Osteoblast (primary cell): ENCODE measurements around the gene UTS2B. TPM values are rescaled to one million over a fixed set of nuclear protein-coding genes. Genes with fewer than 3 reads are reported as not detected.

Source experiments
- DNase-seq: peaks from one replicate; pipeline ENCODE4 v3.0.0; 2011; ENCODE audit warnings: low spot score, mixed read lengths; ENCODE audit not compliant: insufficient read length; ENCODE audit errors: missing footprints
- H2AFZ ChIP-seq: 2 replicates; pipeline ENCODE4 v1.6.0; 2011; ENCODE audit warnings: mild to moderate bottlenecking, low read length
- H3K27ac ChIP-seq: 2 replicates; pipeline ENCODE4 v1.5.1; 2011; ENCODE audit warnings: mild to moderate bottlenecking, low read depth, low read length, moderate library complexity
- H3K27me3 ChIP-seq: 2 replicates; pipeline ENCODE4 v1.6.0; 2012; ENCODE audit warnings: mild to moderate bottlenecking, control low read depth, inconsistent platforms, low read length, moderate library complexity; ENCODE audit not compliant: insufficient read depth
- H3K36me3 ChIP-seq: 2 replicates; pipeline ENCODE4 v1.5.1; 2011; ENCODE audit warnings: mild to moderate bottlenecking, low read length, control low read depth, moderate library complexity; ENCODE audit not compliant: insufficient read depth
- H3K4me1 ChIP-seq: 2 replicates; pipeline ENCODE4 v1.5.1; 2011; ENCODE audit warnings: mild to moderate bottlenecking, low read length, control low read depth, moderate library complexity; ENCODE audit not compliant: insufficient read depth
- H3K4me2 ChIP-seq: 2 replicates; pipeline ENCODE4 v1.6.0; 2011; ENCODE audit warnings: mild to moderate bottlenecking, low read length; ENCODE audit not compliant: insufficient read depth
- H3K4me3 ChIP-seq: fragments of 200-600 bp; sonication (generic); 3 replicates; pipeline ENCODE4 v1.5.1; 2012; ENCODE audit warnings: mild to moderate bottlenecking, low read length, inconsistent platforms; ENCODE audit not compliant: insufficient read depth
- H3K79me2 ChIP-seq: 2 replicates; pipeline ENCODE4 v1.6.0; 2012; ENCODE audit warnings: mild to moderate bottlenecking, low read length, control low read depth, inconsistent platforms; ENCODE audit not compliant: insufficient read depth
- H3K9me3 ChIP-seq: 2 replicates; pipeline ENCODE4 v1.5.1; 2011; ENCODE audit warnings: low read depth, low read length, control low read depth
- H4K20me1 ChIP-seq: 2 replicates; pipeline ENCODE4 v1.6.0; 2012; ENCODE audit warnings: mild to moderate bottlenecking, low read length, control low read depth; ENCODE audit not compliant: insufficient read depth
- CTCF ChIP-seq: IDR thresholded peaks from 2 replicates; pipeline ENCODE4 v1.5.1; 2011; ENCODE audit warnings: mild to moderate bottlenecking, low read depth, low read length, moderate library complexity; ENCODE audit errors: extremely low read depth
- total RNA-seq: library from RNA; depleted of rRNA; stranded (reverse); fragments of >200 nt; gene quantifications from 2 replicates; pipeline ENCODE4 v1.2.3, GENCODE V29; 2012

Gene UTS2B
- total RNA-seq, 1 donor, result 1.1 TPM

DNA sequence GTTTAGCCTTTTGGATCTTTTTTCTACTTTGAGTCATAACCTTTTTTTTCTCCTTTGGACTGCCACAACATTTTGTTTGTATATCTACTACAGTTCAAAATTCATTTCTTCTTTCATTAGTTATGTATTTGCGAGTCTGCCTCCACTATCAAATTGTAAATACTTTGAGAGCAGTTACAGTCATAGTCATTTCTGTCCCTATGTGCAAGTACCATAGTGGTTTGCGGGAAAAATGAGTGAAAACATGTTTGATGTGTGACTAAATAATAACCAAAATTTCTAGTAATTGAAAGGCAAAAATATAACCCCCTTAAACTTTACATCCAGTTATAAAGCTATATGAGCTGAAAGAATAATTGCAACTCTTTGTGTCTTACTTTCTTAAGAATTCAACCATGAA, 46.9 kb downstream of the UTS2B start:
- TF ChIP-seq CTCF, result no peak

GRCh38 chr3:191282251-191283185, 47.8 kb downstream of the UTS2B start:
- Histone ChIP-seq H4K20me1 (no peaks in the 10 kb centered on the region), H3K9me3 (no peaks in the 10 kb centered on the region), H3K4me3 (no peak overlapping the region), H3K27me3 (no peaks in the 10 kb centered on the region), H3K4me1 (peaks cover 12% of the 10 kb centered on the region), H3K79me2 (no peaks in the 10 kb centered on the region), H3K36me3 (no peaks in the 10 kb centered on the region), H2AFZ (peak overlapping the region; percentile 30), H3K27ac (peak overlapping the region; percentile 29), H3K4me2 (peak overlapping the region; percentile 28)
- no peak for TF ChIP-seq CTCF
- peak; percentile 50 for DNase-seq

More for the DNA sequence above, 46.9 kb downstream of the UTS2B start:
- no peaks in the 10 kb centered on the region for H4K20me1 ChIP-seq
- no peaks in the 10 kb centered on the region for H3K27me3 ChIP-seq
- H3K27ac ChIP-seq, result peak overlapping the region; percentile 29
- H3K4me3 ChIP-seq, result no peak overlapping the region
- peak overlapping the region; percentile 28 for H3K4me2 ChIP-seq
- H3K79me2 ChIP-seq, result no peaks in the 10 kb centered on the region
- H3K9me3 ChIP-seq, result no peaks in the 10 kb centered on the region
- no peak for DNase-seq
- H3K4me1 ChIP-seq, result peaks cover 12% of the 10 kb centered on the region
- no peaks in the 10 kb centered on the region for H3K36me3 ChIP-seq
- peak overlapping the region; percentile 30 for H2AFZ ChIP-seq

DNA sequence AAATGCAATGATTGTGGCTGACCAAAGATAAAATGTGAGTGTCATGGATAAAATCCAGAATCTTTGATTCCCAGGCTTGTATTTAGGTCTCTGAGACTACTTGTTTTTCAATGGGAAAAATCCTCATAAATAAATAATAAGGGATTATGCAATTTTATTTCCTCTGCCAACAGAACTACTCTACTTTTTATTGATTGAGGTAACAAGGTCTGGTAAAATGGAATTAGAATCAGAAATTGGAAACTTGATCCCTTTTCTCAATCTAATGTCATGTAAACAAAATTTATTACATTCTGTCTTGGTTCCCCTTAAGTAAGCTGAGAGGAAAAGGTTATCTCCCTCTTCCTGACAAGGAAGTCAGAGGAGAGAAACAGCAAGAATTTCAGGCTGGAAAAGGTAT, 49.4 kb downstream of the UTS2B start:
- no peak overlapping the region for H3K4me3 ChIP-seq
- H3K36me3 ChIP-seq, result no peaks in the 10 kb centered on the region
- H3K4me2 ChIP-seq, result no peak overlapping the region
- no peaks in the 10 kb centered on the region for H4K20me1 ChIP-seq
- H3K27ac ChIP-seq, result no peak overlapping the region
- no peaks in the 10 kb centered on the region for H3K79me2 ChIP-seq
- DNase-seq, result no peak
- no peaks in the 10 kb centered on the region for H3K27me3 ChIP-seq
- peaks cover 12% of the 10 kb centered on the region for H3K4me1 ChIP-seq
- TF ChIP-seq CTCF, result no peak
- no peak overlapping the region for H2AFZ ChIP-seq
- no peaks in the 10 kb centered on the region for H3K9me3 ChIP-seq

DNA sequence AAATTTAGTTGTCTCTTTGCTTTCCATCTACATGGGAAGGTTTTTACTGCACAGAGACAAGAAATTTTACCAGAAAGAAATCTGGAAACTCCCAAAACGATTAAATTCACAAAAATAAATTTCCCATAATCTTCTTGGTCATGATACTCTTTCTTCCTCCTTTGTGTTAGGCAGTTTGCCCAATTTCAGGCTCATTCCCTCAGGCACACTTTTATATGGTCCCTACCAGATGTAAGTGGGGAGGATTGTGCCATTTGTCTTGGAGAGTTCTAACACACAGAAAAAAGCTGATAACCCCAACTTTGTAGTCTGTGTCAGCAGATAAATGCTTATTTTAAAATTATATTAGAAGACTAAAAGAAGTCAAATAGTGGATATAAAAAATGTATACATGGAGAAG, 50.2 kb downstream of the UTS2B start:
- no peak for TF ChIP-seq CTCF
- Histone ChIP-seq H4K20me1 (no peaks in the 10 kb centered on the region), H2AFZ (no peak overlapping the region), H3K27me3 (no peaks in the 10 kb centered on the region), H3K79me2 (no peaks in the 10 kb centered on the region), H3K4me2 (no peak overlapping the region), H3K4me1 (peaks cover 12% of the 10 kb centered on the region), H3K36me3 (no peaks in the 10 kb centered on the region), H3K4me3 (no peak overlapping the region), H3K9me3 (no peaks in the 10 kb centered on the region), H3K27ac (no peak overlapping the region)
- DNase-seq, result no peak
